Measurements from ENCODE around the gene PLK3. TPM values are rescaled to one million over a fixed set of nuclear protein-coding genes. Genes with fewer than 3 reads are reported as not detected.

PLK3 gene
- total and polyA plus RNA-seq, 9 of the 15 experiments (the other 6 are each of a cell fraction or from before 2014, with no cell fraction given), result 0.52 to 22.7 (median 11.0) TPM

DNA sequence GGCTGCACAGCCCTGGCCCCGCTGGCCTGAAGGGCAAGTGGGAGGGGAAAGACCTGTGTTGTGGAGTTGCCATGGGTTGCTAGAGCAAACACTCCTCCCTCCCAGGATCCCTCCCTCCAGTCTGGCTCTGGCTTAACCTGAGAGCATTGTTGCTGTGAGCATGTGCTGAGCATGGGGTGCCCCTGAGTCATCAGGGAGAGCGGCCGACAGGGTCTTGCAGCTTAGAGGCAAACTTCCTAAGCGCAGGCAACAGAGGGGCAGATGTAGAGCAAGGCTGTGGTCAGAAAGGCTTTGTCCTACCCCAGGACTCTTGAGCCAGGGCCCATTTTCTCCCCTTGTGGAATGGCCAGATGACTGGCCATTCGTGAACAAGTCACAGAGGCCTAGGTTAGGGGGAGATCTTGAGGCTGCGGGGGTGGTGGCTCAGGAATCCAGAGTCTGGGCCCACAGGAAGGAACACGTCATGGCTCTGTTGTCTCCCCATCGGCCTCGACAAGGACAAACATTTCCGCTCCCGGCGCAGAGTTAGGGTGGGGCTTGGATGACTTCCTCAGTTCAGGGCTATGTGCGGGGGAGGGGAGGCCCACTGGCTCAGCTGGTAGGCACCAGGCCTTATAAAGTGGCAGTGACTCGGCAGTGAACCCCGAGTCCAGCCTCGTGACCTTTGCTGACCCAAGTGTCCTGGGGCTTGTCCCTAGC, 7.3 kb downstream of the PLK3 start (continued):
- TF ChIP-seq, protein P1, sequence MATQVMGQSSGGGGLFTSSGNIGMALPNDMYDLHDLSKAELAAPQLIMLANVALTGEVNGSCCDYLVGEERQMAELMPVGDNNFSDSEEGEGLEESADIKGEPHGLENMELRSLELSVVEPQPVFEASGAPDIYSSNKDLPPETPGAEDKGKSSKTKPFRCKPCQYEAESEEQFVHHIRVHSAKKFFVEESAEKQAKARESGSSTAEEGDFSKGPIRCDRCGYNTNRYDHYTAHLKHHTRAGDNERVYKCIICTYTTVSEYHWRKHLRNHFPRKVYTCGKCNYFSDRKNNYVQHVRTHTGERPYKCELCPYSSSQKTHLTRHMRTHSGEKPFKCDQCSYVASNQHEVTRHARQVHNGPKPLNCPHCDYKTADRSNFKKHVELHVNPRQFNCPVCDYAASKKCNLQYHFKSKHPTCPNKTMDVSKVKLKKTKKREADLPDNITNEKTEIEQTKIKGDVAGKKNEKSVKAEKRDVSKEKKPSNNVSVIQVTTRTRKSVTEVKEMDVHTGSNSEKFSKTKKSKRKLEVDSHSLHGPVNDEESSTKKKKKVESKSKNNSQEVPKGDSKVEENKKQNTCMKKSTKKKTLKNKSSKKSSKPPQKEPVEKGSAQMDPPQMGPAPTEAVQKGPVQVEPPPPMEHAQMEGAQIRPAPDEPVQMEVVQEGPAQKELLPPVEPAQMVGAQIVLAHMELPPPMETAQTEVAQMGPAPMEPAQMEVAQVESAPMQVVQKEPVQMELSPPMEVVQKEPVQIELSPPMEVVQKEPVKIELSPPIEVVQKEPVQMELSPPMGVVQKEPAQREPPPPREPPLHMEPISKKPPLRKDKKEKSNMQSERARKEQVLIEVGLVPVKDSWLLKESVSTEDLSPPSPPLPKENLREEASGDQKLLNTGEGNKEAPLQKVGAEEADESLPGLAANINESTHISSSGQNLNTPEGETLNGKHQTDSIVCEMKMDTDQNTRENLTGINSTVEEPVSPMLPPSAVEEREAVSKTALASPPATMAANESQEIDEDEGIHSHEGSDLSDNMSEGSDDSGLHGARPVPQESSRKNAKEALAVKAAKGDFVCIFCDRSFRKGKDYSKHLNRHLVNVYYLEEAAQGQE (IDR thresholded peaks at IDR 0.05; ENCODE audit: borderline replicate concordance), result no peak; the same call in 1 of the 2 replicates
- TF ChIP-seq, protein P1 (CRISPR knock-in tag; IDR thresholded peaks at IDR 0.05; ENCODE audit: low read depth), result no peak
- TF ChIP-seq, protein P2, sequence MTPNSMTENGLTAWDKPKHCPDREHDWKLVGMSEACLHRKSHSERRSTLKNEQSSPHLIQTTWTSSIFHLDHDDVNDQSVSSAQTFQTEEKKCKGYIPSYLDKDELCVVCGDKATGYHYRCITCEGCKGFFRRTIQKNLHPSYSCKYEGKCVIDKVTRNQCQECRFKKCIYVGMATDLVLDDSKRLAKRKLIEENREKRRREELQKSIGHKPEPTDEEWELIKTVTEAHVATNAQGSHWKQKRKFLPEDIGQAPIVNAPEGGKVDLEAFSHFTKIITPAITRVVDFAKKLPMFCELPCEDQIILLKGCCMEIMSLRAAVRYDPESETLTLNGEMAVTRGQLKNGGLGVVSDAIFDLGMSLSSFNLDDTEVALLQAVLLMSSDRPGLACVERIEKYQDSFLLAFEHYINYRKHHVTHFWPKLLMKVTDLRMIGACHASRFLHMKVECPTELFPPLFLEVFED (CRISPR knock-in tag; conservative IDR thresholded peaks at IDR 0.05), result peak; percentile 79
- TF ChIP-seq EZH2 (IDR thresholded peaks at IDR 0.05; ENCODE audit: borderline replicate concordance, low read depth, low read length) (no peak), THRAP3 (IDR thresholded peaks at IDR 0.05; ENCODE audit: borderline replicate concordance) (no peak), FOXP1 (CRISPR knock-in tag; IDR thresholded peaks at IDR 0.05) (peak; percentile 98)
- TF ChIP-seq, protein P3, sequence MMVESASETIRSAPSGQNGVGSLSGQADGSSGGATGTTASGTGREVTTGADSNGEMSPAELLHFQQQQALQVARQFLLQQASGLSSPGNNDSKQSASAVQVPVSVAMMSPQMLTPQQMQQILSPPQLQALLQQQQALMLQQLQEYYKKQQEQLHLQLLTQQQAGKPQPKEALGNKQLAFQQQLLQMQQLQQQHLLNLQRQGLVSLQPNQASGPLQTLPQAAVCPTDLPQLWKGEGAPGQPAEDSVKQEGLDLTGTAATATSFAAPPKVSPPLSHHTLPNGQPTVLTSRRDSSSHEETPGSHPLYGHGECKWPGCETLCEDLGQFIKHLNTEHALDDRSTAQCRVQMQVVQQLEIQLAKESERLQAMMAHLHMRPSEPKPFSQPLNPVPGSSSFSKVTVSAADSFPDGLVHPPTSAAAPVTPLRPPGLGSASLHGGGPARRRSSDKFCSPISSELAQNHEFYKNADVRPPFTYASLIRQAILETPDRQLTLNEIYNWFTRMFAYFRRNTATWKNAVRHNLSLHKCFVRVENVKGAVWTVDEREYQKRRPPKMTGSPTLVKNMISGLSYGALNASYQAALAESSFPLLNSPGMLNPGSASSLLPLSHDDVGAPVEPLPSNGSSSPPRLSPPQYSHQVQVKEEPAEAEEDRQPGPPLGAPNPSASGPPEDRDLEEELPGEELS (CRISPR knock-in tag; IDR thresholded peaks at IDR 0.05; ENCODE audit: borderline replicate concordance), result peak; percentile 98; the same call in 1 of the 2 replicates
- TF ChIP-seq, protein P4, sequence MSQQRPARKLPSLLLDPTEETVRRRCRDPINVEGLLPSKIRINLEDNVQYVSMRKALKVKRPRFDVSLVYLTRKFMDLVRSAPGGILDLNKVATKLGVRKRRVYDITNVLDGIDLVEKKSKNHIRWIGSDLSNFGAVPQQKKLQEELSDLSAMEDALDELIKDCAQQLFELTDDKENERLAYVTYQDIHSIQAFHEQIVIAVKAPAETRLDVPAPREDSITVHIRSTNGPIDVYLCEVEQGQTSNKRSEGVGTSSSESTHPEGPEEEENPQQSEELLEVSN (IDR thresholded peaks at IDR 0.05; ENCODE audit: borderline replicate concordance in 1 of 2, extremely low read depth in 1 of 2, insufficient read depth in 1 of 2, insufficient read length in 1 of 2, low read depth in 1 of 2, low read length in 1 of 2, poor library complexity in 1 of 2, severe bottlenecking in 1 of 2), result peak; percentile 81 to 95
- TF ChIP-seq, protein P5, sequence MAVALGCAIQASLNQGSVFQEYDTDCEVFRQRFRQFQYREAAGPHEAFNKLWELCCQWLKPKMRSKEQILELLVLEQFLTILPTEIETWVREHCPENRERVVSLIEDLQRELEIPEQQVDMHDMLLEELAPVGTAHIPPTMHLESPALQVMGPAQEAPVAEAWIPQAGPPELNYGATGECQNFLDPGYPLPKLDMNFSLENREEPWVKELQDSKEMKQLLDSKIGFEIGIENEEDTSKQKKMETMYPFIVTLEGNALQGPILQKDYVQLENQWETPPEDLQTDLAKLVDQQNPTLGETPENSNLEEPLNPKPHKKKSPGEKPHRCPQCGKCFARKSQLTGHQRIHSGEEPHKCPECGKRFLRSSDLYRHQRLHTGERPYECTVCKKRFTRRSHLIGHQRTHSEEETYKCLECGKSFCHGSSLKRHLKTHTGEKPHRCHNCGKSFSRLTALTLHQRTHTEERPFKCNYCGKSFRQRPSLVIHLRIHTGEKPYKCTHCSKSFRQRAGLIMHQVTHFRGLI (CRISPR knock-in tag; IDR thresholded peaks at IDR 0.05), result peak; percentile 81; the same call in 1 of the 2 replicates
